A673 (cell line): Measurements from ENCODE around the gene PDE6B. TPM values are rescaled to one million over a fixed set of nuclear protein-coding genes. Genes with fewer than 3 reads are reported as not detected.

ENCODE experiments used
- BruUV-seq: library from RNA; stranded (reverse); fragments of 400-500 nt; replicated peaks from 2 replicates; lab custom pipeline; 2021; lab: Mats Ljungman, UMichigan
- CTCF ChIA-PET: fragments of 300-600 bp; sonication (Branson Sonifier 250); formaldehyde crosslinking; loops from one replicate; lab custom pipeline; 2022; ENCODE audit warnings: antibody characterized with exemption; lab: Charles Lee
- POLR2A ChIA-PET: fragments of 300-600 bp; sonication (Branson Sonifier 250); formaldehyde crosslinking; loops from one replicate; lab custom pipeline; 2022; ENCODE audit warnings: antibody characterized with exemption; ENCODE audit not compliant: low non-redundant PET; lab: Charles Lee
- DNase-seq: peaks from one replicate; pipeline ENCODE4 v3.0.0-alpha.2; 2015; ENCODE audit warnings: low spot score
- H3K27ac ChIP-seq: fragments of 200-600 bp; sonication (generic); 2 replicates; pipeline ENCODE4 v1.5.1; 2016; ENCODE audit warnings: mixed run types, low read depth, mild to moderate bottlenecking, mixed read lengths, antibody characterized with exemption, low read length; ENCODE audit not compliant: poor library complexity, severe bottlenecking
- H3K27me3 ChIP-seq: fragments of 200-600 bp; sonication (generic); replicated peaks from 2 replicates; pipeline ENCODE4 v1.6.1; 2017; ENCODE audit warnings: mixed run types, low read depth, mild to moderate bottlenecking, mixed read lengths, antibody characterized with exemption, low read length; ENCODE audit not compliant: insufficient read depth, poor library complexity
- H3K36me3 ChIP-seq: fragments of 200-600 bp; sonication (generic); 2 replicates; pipeline ENCODE4 v1.6.1; 2016; ENCODE audit warnings: mixed run types, mild to moderate bottlenecking, mixed read lengths, antibody characterized with exemption, low read length; ENCODE audit not compliant: insufficient read depth, poor library complexity, severe bottlenecking
- H3K4me1 ChIP-seq: fragments of 200-600 bp; sonication (generic); 2 replicates; pipeline ENCODE4 v1.6.1; 2017; ENCODE audit warnings: mixed run types, mild to moderate bottlenecking, mixed read lengths, antibody characterized with exemption, low read length; ENCODE audit not compliant: insufficient read depth, poor library complexity, severe bottlenecking
- H3K4me3 ChIP-seq: fragments of 200-600 bp; sonication (generic); 2 replicates; pipeline ENCODE4 v1.5.1; 2016; ENCODE audit warnings: low read depth, mixed run types, mild to moderate bottlenecking, mixed read lengths, low read length; ENCODE audit not compliant: poor library complexity, severe bottlenecking
- H3K9me3 ChIP-seq: fragments of 200-600 bp; sonication (generic); 2 replicates; pipeline ENCODE4 v1.6.1; 2016; ENCODE audit warnings: mixed run types, low read depth, mild to moderate bottlenecking, mixed read lengths, antibody characterized with exemption, low read length; ENCODE audit not compliant: poor library complexity, severe bottlenecking
- EZH2 ChIP-seq: fragments of 200-600 bp; sonication (generic); IDR thresholded peaks from 2 replicates; pipeline ENCODE4 v1.6.1; 2017; ENCODE audit warnings: borderline replicate concordance, low read depth, mild to moderate bottlenecking, mixed read lengths, antibody characterized with exemption, low read length; ENCODE audit not compliant: poor library complexity, severe bottlenecking
- intact Hi-C: fragments of 100-400 bp; cut with micrococcal nuclease; formaldehyde crosslinking; loops from one replicate; pipeline ENCODE4 v1.10.0; 2022; ENCODE audit not compliant: unreplicated experiment
- total RNA-seq: library from RNA; stranded (reverse); gene quantifications from 2 replicates; pipeline ENCODE4 v1.2.3, GENCODE V29; 2021
- TF ChIP-seq, protein P1 (sequence below): fragments of 300-800, 200-600 bp; sonication (generic); conservative IDR thresholded peaks from 2 replicates; pipeline ENCODE4 v1.5.1; 2017; ENCODE audit warnings: low read depth, mild to moderate bottlenecking, antibody characterized with exemption, low read length, moderate library complexity, mixed read lengths

The PDE6B gene
- total RNA-seq, 1 experiment from 2014 or later = 10.4 TPM

DNA sequence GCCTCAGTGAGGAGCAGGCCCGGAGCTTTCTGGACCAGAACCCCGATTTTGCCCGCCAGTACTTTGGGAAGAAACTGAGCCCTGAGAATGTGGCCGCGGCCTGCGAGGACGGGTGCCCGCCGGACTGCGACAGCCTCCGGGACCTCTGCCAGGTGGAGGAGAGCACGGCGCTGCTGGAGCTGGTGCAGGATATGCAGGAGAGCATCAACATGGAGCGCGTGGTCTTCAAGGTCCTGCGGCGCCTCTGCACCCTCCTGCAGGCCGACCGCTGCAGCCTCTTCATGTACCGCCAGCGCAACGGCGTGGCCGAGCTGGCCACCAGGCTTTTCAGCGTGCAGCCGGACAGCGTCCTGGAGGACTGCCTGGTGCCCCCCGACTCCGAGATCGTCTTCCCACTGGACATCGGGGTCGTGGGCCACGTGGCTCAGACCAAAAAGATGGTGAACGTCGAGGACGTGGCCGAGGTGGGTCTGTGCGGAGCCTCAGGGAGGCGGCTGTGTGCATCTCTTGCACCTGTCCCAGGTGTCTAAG lies 323 bp downstream of the PDE6B start:
- CTCF ChIA-PET = no interaction called here
- no peak for TF ChIP-seq EZH2
- TF ChIP-seq, protein P1, sequence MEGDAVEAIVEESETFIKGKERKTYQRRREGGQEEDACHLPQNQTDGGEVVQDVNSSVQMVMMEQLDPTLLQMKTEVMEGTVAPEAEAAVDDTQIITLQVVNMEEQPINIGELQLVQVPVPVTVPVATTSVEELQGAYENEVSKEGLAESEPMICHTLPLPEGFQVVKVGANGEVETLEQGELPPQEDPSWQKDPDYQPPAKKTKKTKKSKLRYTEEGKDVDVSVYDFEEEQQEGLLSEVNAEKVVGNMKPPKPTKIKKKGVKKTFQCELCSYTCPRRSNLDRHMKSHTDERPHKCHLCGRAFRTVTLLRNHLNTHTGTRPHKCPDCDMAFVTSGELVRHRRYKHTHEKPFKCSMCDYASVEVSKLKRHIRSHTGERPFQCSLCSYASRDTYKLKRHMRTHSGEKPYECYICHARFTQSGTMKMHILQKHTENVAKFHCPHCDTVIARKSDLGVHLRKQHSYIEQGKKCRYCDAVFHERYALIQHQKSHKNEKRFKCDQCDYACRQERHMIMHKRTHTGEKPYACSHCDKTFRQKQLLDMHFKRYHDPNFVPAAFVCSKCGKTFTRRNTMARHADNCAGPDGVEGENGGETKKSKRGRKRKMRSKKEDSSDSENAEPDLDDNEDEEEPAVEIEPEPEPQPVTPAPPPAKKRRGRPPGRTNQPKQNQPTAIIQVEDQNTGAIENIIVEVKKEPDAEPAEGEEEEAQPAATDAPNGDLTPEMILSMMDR = no peak
- intact Hi-C loops = no loop called here
- H3K36me3 ChIP-seq = no peaks in the 10 kb centered on the region
- POLR2A ChIA-PET = no interaction called here
- H3K27ac ChIP-seq = no peak overlapping the region
- no peaks in the 10 kb centered on the region for H3K27me3 ChIP-seq
- no TSS peak for BruUV-seq
- H3K4me1 ChIP-seq = no peaks in the 10 kb centered on the region
- DNase-seq = no peak
- H3K9me3 ChIP-seq = no peaks in the 10 kb centered on the region
- no peak overlapping the region for H3K4me3 ChIP-seq

GRCh38 chr4:626201-627091 lies 1.1 kb downstream of the PDE6B start:
- intact Hi-C loops = no loop called here
- CTCF ChIA-PET = no interaction called here
- Histone ChIP-seq H3K27ac (no peak overlapping the region), H3K4me3 (no peak overlapping the region), H3K27me3 (no peaks in the 10 kb centered on the region), H3K9me3 (no peaks in the 10 kb centered on the region), H3K4me1 (no peaks in the 10 kb centered on the region), H3K36me3 (no peaks in the 10 kb centered on the region)
- TF ChIP-seq EZH2 = no peak
- TF ChIP-seq, protein P1 = no peak
- BruUV-seq = no TSS peak
- POLR2A ChIA-PET = no interaction called here
- no peak for DNase-seq

DNA sequence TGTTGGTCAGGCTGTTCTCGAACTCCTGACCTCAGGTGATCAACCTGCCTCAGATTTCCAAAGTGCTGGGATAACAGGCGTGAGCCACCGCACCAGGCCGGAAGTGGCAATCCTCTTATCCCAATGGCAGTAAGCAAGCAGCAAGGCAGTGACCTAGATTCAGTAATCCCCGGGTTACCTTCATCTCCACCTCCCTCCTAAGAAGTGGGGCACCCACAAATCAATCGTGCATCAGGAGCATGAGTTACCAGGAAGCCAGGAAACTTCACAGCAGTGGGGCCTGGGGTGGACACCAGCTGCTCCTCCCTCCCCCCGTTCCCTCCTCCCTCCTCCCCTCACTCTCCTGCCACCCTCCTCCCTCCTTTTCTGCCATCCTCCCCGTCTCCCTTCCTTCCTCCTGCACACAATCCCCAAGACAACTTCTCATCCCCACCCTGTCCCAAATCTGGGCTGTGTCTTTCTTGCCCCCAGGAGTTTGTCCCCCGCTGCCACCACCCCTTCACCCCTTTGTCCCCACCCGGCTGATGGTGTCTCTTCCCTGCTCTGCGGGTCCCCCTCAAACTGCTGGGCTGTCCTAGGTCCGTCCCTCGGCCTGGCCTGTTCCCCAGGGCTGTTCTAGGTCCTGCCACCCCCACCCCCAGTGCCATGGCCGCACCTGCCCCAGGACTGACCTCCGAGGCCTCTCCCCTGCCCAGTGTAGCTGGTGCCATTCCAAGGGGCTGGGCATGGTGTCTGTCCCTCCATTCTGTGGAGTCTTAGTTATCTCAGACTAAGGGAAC lies 2.2 kb downstream of the PDE6B start:
- H3K4me1 ChIP-seq = no peaks in the 10 kb centered on the region
- DNase-seq = no peak
- ChIA-PET POLR2A (no interaction called here), CTCF (no interaction called here)
- H3K27me3 ChIP-seq = no peaks in the 10 kb centered on the region
- H3K36me3 ChIP-seq = no peaks in the 10 kb centered on the region
- TF ChIP-seq, protein P1 = no peak
- TF ChIP-seq EZH2 = no peak
- H3K9me3 ChIP-seq = no peaks in the 10 kb centered on the region
- H3K4me3 ChIP-seq = no peak overlapping the region
- BruUV-seq = no TSS peak
- no peak overlapping the region for H3K27ac ChIP-seq
- intact Hi-C loops = no loop called here
